ENCODE measurements around the gene ZNF423. TPM values are rescaled to one million over a fixed set of nuclear protein-coding genes. Genes with fewer than 3 reads are reported as not detected.
A peak's percentile ranks its signal among the peaks of the same experiment; 100 is the strongest.

The ZNF423 gene
- total and polyA plus RNA-seq, 2 experiments from 2014 or later = 14.9 to 41.8 TPM

DNA sequence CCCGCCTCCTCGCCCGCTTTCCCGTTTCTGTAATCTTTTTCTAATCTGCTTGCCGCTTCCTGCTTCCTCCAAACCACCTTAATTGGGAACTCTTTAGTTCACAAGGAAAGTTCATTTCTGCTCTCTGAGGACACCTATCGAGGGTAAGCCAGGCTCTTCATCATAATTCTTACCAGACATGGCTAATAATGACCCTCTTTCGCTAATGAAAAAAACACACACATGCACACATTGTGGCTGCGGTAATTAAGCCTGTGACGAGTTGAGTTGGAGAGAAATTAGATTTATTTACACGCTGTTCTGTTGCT lies 100.6 kb downstream of the ZNF423 start:
- peak overlapping the region; percentile 79 for H3K27ac ChIP-seq (ENCODE audit: low read depth)
- H2AFZ ChIP-seq = no peak overlapping the region
- peaks cover 41% of the 10 kb centered on the region for H3K79me2 ChIP-seq (replicated peaks; ENCODE audit: insufficient read depth)
- H3K9me3 Mint-ChIP-seq = no peaks in the 10 kb centered on the region
- peak overlapping the region; percentile 38 for H3K4me3 ChIP-seq
- H3K4me1 ChIP-seq (ENCODE audit: insufficient read depth) = peaks cover 47% of the 10 kb centered on the region
- peak; percentile 18 for ATAC-seq
- no peaks in the 10 kb centered on the region for H3K27me3 ChIP-seq (ENCODE audit: insufficient read depth)
- H3K36me3 Mint-ChIP-seq (ENCODE audit: low read depth) = no peaks in the 10 kb centered on the region
- peaks cover 15% of the 10 kb centered on the region for H3F3A ChIP-seq (replicated peaks; ENCODE audit: low read depth)
- H3K4me1 Mint-ChIP-seq = peaks cover 72% of the 10 kb centered on the region
- peaks cover 31% of the 10 kb centered on the region for H3K27me3 Mint-ChIP-seq (ENCODE audit: insufficient read depth, low read depth, poor library complexity)
- peak overlapping the region; percentile 70 for H3K4me2 ChIP-seq
- TF ChIP-seq ZNF114 (CRISPR knock-in tag; IDR thresholded peaks at IDR 0.05) (no peak), NANOG (IDR thresholded peaks at IDR 0.05; ENCODE audit: borderline replicate concordance) (no peak), STAT1 (IDR thresholded peaks at IDR 0.05; ENCODE audit: unreplicated experiment) (no peak)
- TF ChIP-seq, protein P1, sequence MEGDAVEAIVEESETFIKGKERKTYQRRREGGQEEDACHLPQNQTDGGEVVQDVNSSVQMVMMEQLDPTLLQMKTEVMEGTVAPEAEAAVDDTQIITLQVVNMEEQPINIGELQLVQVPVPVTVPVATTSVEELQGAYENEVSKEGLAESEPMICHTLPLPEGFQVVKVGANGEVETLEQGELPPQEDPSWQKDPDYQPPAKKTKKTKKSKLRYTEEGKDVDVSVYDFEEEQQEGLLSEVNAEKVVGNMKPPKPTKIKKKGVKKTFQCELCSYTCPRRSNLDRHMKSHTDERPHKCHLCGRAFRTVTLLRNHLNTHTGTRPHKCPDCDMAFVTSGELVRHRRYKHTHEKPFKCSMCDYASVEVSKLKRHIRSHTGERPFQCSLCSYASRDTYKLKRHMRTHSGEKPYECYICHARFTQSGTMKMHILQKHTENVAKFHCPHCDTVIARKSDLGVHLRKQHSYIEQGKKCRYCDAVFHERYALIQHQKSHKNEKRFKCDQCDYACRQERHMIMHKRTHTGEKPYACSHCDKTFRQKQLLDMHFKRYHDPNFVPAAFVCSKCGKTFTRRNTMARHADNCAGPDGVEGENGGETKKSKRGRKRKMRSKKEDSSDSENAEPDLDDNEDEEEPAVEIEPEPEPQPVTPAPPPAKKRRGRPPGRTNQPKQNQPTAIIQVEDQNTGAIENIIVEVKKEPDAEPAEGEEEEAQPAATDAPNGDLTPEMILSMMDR (conservative IDR thresholded peaks at IDR 0.05; ENCODE audit: low read depth in 2 of 2) = peak; percentile 43 to 44
- peak; percentile 59 for DNase-seq (ENCODE audit: low spot score)
- no peaks in the 10 kb centered on the region for H3K36me3 ChIP-seq (ENCODE audit: insufficient read depth)
- no peaks in the 10 kb centered on the region for H3K9me2 ChIP-seq (ENCODE audit: insufficient read depth)
- H4K20me1 ChIP-seq (replicated peaks; ENCODE audit: insufficient read depth) = no peaks in the 10 kb centered on the region
- H3K4me3 Mint-ChIP-seq = peak overlapping the region; percentile 56
- H3K27ac Mint-ChIP-seq = peak overlapping the region; percentile 98

DNA sequence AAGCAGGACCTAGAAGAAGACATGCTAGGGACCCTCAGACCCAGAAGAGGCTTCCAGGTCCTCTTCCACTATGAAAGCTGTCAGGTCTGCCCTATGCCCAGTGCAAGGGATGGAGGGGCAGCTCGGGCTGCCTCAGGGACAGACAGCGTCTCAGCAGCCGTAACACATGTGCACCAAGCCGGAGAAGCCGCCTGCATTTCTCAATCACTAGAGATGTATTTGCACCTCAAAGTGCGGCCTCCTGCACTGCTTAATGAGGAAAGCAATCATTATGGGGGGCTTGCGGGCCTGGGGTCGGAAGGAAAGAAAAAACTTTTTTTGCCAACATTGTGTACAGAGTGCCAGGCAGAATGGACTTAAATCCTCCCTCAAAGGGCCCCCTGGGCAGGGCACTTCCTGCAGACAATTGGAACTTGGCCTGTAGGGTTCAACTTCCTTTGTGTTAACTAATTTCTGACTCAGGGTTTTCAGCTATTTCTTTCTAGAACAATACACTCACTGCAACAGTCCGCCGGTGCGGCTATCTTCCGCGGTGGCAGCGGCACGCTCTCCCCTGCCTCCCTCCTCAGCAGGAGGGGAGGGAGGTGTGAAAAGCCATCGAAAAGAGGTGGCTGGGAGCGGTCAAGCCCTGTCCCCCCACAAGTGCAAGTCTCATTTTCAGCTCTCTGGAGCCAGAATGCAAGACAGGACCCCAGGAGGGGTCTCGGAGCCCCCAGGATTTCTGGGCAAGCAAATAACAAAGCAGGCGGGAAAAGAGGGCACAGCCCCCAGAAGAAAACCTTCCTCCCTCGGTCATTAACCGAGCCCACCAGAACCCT lies 101.2 kb downstream of the ZNF423 start:
- peaks cover 43% of the 10 kb centered on the region for H3K79me2 ChIP-seq (replicated peaks; ENCODE audit: insufficient read depth)
- H3K27me3 Mint-ChIP-seq (ENCODE audit: insufficient read depth, low read depth, poor library complexity) = peaks cover 31% of the 10 kb centered on the region
- no peaks in the 10 kb centered on the region for H3K9me3 Mint-ChIP-seq
- no peak overlapping the region for H2AFZ ChIP-seq
- H3K36me3 Mint-ChIP-seq (ENCODE audit: low read depth) = no peaks in the 10 kb centered on the region
- H3K4me3 Mint-ChIP-seq = peak overlapping the region; percentile 56
- H3F3A ChIP-seq (replicated peaks; ENCODE audit: low read depth) = peaks cover 18% of the 10 kb centered on the region
- H3K27ac Mint-ChIP-seq = peak overlapping the region; percentile 98
- H3K4me1 ChIP-seq (ENCODE audit: insufficient read depth) = peaks cover 53% of the 10 kb centered on the region
- peak; percentile 58 for ATAC-seq
- H3K36me3 ChIP-seq (ENCODE audit: insufficient read depth) = no peaks in the 10 kb centered on the region
- DNase-seq (ENCODE audit: low spot score) = peak; percentile 77
- no peaks in the 10 kb centered on the region for H3K27me3 ChIP-seq (ENCODE audit: insufficient read depth)
- peak overlapping the region; percentile 70 for H3K4me2 ChIP-seq
- H3K9me2 ChIP-seq (ENCODE audit: insufficient read depth) = no peaks in the 10 kb centered on the region
- peak overlapping the region; percentile 79 for H3K27ac ChIP-seq (ENCODE audit: low read depth)
- H3K4me1 Mint-ChIP-seq = peaks cover 76% of the 10 kb centered on the region
- peak overlapping the region; percentile 38 for H3K4me3 ChIP-seq
- no peaks in the 10 kb centered on the region for H4K20me1 ChIP-seq (replicated peaks; ENCODE audit: insufficient read depth)
- no peak for TF ChIP-seq NANOG (IDR thresholded peaks at IDR 0.05; ENCODE audit: borderline replicate concordance)
- TF ChIP-seq ZNF331 (CRISPR knock-in tag; IDR thresholded peaks at IDR 0.05; ENCODE audit: low read depth) = no peak
- no peak for TF ChIP-seq CREB1 (CRISPR knock-in tag; IDR thresholded peaks at IDR 0.05; ENCODE audit: low read depth)
- TF ChIP-seq, protein P2, sequence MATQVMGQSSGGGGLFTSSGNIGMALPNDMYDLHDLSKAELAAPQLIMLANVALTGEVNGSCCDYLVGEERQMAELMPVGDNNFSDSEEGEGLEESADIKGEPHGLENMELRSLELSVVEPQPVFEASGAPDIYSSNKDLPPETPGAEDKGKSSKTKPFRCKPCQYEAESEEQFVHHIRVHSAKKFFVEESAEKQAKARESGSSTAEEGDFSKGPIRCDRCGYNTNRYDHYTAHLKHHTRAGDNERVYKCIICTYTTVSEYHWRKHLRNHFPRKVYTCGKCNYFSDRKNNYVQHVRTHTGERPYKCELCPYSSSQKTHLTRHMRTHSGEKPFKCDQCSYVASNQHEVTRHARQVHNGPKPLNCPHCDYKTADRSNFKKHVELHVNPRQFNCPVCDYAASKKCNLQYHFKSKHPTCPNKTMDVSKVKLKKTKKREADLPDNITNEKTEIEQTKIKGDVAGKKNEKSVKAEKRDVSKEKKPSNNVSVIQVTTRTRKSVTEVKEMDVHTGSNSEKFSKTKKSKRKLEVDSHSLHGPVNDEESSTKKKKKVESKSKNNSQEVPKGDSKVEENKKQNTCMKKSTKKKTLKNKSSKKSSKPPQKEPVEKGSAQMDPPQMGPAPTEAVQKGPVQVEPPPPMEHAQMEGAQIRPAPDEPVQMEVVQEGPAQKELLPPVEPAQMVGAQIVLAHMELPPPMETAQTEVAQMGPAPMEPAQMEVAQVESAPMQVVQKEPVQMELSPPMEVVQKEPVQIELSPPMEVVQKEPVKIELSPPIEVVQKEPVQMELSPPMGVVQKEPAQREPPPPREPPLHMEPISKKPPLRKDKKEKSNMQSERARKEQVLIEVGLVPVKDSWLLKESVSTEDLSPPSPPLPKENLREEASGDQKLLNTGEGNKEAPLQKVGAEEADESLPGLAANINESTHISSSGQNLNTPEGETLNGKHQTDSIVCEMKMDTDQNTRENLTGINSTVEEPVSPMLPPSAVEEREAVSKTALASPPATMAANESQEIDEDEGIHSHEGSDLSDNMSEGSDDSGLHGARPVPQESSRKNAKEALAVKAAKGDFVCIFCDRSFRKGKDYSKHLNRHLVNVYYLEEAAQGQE (IDR thresholded peaks at IDR 0.05; ENCODE audit: unreplicated experiment) = no peak
- TF ChIP-seq, protein P3, sequence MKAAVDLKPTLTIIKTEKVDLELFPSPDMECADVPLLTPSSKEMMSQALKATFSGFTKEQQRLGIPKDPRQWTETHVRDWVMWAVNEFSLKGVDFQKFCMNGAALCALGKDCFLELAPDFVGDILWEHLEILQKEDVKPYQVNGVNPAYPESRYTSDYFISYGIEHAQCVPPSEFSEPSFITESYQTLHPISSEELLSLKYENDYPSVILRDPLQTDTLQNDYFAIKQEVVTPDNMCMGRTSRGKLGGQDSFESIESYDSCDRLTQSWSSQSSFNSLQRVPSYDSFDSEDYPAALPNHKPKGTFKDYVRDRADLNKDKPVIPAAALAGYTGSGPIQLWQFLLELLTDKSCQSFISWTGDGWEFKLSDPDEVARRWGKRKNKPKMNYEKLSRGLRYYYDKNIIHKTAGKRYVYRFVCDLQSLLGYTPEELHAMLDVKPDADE (IDR thresholded peaks at IDR 0.05) = no peak
- no peak; the same call in 1 of the 2 replicates for TF ChIP-seq ZNF114 (CRISPR knock-in tag; IDR thresholded peaks at IDR 0.05)
- TF ChIP-seq POLR2AphosphoS5 (IDR thresholded peaks at IDR 0.05; ENCODE audit: low read depth) = no peak
